Endothelial cell (in vitro differentiated cells): ENCODE data around the gene DPEP2NB. TPM values are rescaled to one million over a fixed set of nuclear protein-coding genes. Genes with fewer than 3 reads are reported as not detected.
A peak's percentile ranks its signal among the peaks of the same experiment; 100 is the strongest.

Experiments
- DNase-seq: peaks from one replicate; pipeline ENCODE4 v3.0.0; 2021; ENCODE audit warnings: low spot score
- H3K27ac Mint-ChIP-seq: one replicate; pipeline ENCODE4 v1.8.0; 2021; ENCODE audit warnings: mixed read lengths, inconsistent platforms; ENCODE audit not compliant: unreplicated experiment
- H3K27me3 Mint-ChIP-seq: one replicate; pipeline ENCODE4 v1.8.0; 2021; ENCODE audit warnings: mild to moderate bottlenecking, moderate library complexity, mixed read lengths, inconsistent platforms; ENCODE audit not compliant: unreplicated experiment
- H3K36me3 Mint-ChIP-seq: one replicate; pipeline ENCODE4 v1.8.0; 2021; ENCODE audit warnings: mild to moderate bottlenecking, low read depth, mixed read lengths, inconsistent platforms; ENCODE audit not compliant: unreplicated experiment
- H3K4me1 Mint-ChIP-seq: one replicate; pipeline ENCODE4 v1.8.0; 2021; ENCODE audit warnings: mild to moderate bottlenecking, mixed read lengths, inconsistent platforms; ENCODE audit not compliant: unreplicated experiment
- H3K4me3 Mint-ChIP-seq: one replicate; pipeline ENCODE4 v1.8.0; 2021; ENCODE audit warnings: mild to moderate bottlenecking, mixed read lengths, inconsistent platforms; ENCODE audit not compliant: unreplicated experiment
- H3K9me3 Mint-ChIP-seq: one replicate; pipeline ENCODE4 v1.8.0; 2021; ENCODE audit warnings: mixed read lengths, inconsistent platforms; ENCODE audit not compliant: unreplicated experiment
- total RNA-seq: library from RNA; stranded (reverse); fragmentation: NEBNext Ultra II Directional; extraction: Animal tissue kit (Norgen Biotek cat#: 25700); gene quantifications from one replicate; pipeline ENCODE4 v1.2.1, GENCODE V29; 2021; ENCODE audit not compliant: unreplicated experiment
- TF ChIP-seq, protein P1 (sequence below): fragments of 200-600 bp; sonication (generic); IDR thresholded peaks from one replicate; pipeline ENCODE4 v1.5.0; 2021; ENCODE audit warnings: antibody characterized with exemption; ENCODE audit not compliant: unreplicated experiment

DPEP2NB gene
- total RNA-seq, 1 donor from 2014 or later = not detected

DNA sequence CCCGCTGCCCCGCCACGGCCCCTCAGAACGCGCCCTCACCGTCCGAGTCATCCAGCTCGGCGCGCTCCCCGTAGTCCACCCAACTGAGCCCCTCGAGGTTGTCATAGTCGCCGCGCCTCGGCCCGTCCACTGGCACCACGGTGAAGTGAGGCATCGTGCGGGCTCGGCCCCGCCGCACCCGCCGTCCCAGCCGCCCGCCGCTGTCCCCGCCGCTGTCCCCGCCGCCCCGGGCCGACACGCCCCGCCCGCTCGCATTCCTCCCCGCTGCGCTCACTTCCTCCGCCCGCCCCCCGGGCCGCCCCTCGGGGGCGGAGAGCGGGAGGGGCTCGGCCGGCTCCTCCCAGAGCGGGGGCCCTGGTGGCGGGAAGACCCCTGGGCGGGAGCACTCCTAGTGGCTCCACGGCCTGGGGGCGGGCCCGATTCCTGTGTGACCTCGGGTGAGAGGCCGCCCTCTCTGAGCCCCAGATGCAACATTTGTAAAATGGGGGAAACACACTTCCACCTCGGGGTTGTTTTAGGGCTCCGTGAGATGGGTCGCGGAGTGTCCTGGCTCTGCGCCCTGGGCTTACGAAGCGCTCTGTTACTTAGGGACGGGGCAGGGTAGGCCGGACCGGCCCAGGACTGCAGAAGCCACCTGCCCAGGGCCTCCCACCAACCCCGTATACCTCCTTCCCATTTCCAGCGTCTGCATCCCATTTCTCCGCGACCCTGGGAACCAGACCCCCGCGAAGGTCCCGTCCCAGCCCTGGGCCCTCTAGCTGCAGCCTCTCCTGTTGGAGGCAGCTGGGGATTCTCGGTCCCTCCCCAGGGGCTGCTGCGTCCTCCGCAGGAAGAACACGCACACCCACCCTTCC, 47.1 kb downstream of the DPEP2NB start, which contains the start of gene SLC12A4:
TSS of gene SLC12A4 (minus strand) at position 238 of the 854 bp plus-strand sequence. CDS start at position 154, 84 bp downstream.
- H3K4me3 Mint-ChIP-seq = peak within 1 kb of the TSS; percentile 99
- H3K36me3 Mint-ChIP-seq = peaks cover 11% of the 10 kb centered on the region
- H3K27me3 Mint-ChIP-seq = peaks cover 25% of the 10 kb centered on the region
- no peaks in the 10 kb centered on the region for H3K9me3 Mint-ChIP-seq
- TF ChIP-seq, protein P1, sequence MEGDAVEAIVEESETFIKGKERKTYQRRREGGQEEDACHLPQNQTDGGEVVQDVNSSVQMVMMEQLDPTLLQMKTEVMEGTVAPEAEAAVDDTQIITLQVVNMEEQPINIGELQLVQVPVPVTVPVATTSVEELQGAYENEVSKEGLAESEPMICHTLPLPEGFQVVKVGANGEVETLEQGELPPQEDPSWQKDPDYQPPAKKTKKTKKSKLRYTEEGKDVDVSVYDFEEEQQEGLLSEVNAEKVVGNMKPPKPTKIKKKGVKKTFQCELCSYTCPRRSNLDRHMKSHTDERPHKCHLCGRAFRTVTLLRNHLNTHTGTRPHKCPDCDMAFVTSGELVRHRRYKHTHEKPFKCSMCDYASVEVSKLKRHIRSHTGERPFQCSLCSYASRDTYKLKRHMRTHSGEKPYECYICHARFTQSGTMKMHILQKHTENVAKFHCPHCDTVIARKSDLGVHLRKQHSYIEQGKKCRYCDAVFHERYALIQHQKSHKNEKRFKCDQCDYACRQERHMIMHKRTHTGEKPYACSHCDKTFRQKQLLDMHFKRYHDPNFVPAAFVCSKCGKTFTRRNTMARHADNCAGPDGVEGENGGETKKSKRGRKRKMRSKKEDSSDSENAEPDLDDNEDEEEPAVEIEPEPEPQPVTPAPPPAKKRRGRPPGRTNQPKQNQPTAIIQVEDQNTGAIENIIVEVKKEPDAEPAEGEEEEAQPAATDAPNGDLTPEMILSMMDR = no peak
- H3K4me1 Mint-ChIP-seq = peaks cover 20% of the 10 kb centered on the region
- peak within 1 kb of the TSS; percentile 78 for H3K27ac Mint-ChIP-seq
- DNase-seq = peak; percentile 83

DNA sequence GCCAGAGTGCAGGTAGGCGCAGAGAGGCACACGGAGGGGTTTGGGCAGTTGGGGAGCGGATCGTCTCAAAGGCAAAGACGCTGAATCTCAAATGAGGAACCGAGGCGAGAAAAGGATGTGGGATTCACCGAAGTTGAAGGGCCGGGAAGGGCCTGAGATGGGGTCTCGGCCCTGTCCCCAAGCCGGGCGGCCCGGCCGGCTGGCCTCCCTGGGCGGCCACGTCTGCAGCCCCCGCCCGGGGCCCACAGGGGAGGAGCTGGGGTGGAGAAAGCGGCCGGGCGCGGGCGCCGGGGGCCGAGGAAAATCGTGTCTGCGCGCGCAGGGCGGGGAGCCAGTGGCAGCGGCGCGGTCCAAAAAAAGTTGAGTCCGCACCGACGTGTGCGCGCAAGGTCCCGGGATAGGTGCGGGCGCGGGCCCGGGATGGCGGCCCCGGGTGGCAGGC, 47.7 kb downstream of the DPEP2NB start:
- peak overlapping the region; percentile 78 for H3K27ac Mint-ChIP-seq
- no peak for DNase-seq
- H3K27me3 Mint-ChIP-seq = peaks cover 25% of the 10 kb centered on the region
- H3K4me3 Mint-ChIP-seq = peak overlapping the region; percentile 99
- TF ChIP-seq, protein P1 = no peak
- H3K4me1 Mint-ChIP-seq = peaks cover 22% of the 10 kb centered on the region
- no peaks in the 10 kb centered on the region for H3K9me3 Mint-ChIP-seq
- peaks cover 13% of the 10 kb centered on the region for H3K36me3 Mint-ChIP-seq

DNA sequence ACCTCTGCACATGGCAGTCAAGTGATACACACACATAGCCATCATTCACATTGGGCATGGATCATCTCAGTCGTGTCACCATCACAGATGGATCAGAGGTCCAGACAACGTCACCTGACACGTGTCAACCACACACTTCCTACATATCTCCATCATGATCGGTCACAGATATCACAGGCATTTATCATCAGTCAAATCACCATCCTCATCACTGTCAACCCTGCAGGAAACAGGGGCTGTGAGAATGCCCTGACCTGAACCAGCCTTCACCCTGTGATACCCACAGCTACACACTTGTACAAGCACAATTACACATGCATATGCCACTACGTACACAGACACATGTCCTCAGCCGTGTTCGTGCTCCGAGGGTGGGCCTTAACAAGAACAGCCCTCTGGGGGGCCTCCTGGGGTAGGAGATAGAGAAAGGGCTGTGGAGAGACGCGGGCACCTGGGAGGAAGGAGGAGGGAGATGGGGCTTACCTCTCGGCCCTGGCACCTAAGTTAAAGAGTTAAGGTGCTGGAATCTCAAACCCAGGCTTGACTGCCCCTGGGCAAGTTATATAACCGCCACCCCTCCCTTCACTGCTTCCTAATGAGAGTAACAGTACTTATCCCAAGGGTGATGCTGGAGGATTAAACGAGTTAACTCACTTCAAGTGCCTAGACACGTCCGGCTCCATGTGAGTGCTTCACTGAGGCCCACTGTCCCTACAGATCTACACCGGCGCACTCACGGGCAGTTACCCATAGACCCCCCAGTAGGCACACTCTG, 48.3 kb downstream of the DPEP2NB start:
- Mint-ChIP-seq H3K27me3 (peaks cover 28% of the 10 kb centered on the region), H3K4me3 (peak overlapping the region; percentile 99), H3K4me1 (peaks cover 28% of the 10 kb centered on the region), H3K36me3 (peaks cover 19% of the 10 kb centered on the region), H3K27ac (peak overlapping the region; percentile 78), H3K9me3 (no peaks in the 10 kb centered on the region)
- TF ChIP-seq, protein P1 = no peak
- no peak for DNase-seq

DNA sequence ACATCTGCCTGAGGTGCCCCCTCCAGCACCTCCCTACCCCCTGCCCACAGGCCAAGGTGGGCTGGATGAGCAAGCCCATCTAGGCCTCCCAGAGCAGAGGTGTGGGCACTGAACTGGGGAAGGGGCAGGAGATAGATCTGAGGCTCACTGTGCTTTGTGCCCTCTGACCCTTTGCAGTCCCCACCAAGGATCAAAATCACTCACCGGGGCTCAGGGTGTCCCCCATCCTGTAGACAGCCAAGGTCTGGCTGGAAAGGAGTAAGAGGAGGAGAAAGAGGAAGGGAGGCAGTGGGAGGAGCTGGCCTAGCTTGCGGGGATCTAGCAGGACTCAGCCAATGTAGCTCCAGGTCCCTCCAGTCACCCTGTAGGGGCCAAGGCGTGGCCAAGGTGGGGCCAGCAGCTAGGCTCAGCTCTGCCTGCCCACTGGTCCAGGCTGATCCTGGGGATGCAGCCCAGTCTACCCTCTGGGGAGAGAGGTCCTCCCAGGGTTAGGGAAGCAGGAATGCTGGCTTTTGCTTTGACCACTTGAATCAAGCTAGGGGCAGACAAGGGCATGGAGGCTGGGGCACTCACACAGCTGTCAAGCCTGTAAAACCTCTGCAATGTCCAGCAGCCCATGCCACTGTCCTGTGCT, 49.0 kb downstream of the DPEP2NB start:
- Mint-ChIP-seq H3K36me3 (peaks cover 25% of the 10 kb centered on the region), H3K4me1 (peaks cover 28% of the 10 kb centered on the region), H3K4me3 (peak overlapping the region; percentile 99), H3K9me3 (no peaks in the 10 kb centered on the region), H3K27me3 (peaks cover 29% of the 10 kb centered on the region), H3K27ac (peak overlapping the region; percentile 38)
- no peak for DNase-seq
- TF ChIP-seq, protein P1 = no peak
